Prostate gland (tissue), 2 donors: Measurements from ENCODE around the gene ABCC9. TPM values are rescaled to one million over a fixed set of nuclear protein-coding genes. Genes with fewer than 3 reads are reported as not detected.

Experiments
- DNase-seq: peaks from one replicate; pipeline ENCODE4 v3.0.0-alpha.2; 2019; ENCODE audit warnings: low spot score
- H3K27ac ChIP-seq, 2 donors: fragments of 200-600 bp; sonication (generic); 2 replicates each; pipeline ENCODE4 v1.5.1; 2017 to 2019
- H3K27me3 ChIP-seq: fragments of 200-600 bp; sonication (generic); replicated peaks from 2 replicates; pipeline ENCODE4 v1.5.1; 2019; ENCODE audit not compliant: insufficient read depth
- H3K36me3 ChIP-seq, 2 donors: fragments of 200-600 bp; sonication (generic); 1 replicate in 1 of 2; 2 replicates in 1 of 2; pipeline versions ENCODE4 v1.5.1 to v1.8.1; 2017 to 2019
- H3K4me1 ChIP-seq: fragments of 200-600 bp; sonication (generic); replicated peaks from 2 replicates; pipeline ENCODE4 v1.5.1; 2019
- H3K4me3 ChIP-seq, 2 donors: fragments of 200-600 bp; sonication (generic); 2 replicates each; pipeline ENCODE4 v1.5.1; 2017 to 2019
- H3K9me3 ChIP-seq: fragments of 200-600 bp; sonication (generic); 2 replicates; pipeline ENCODE4 v1.5.1; 2017
- POLR2A ChIP-seq: fragments of 450-650 bp; IDR thresholded peaks from one replicate; pipeline ENCODE4 v1.6.1; 2016; ENCODE audit warnings: antibody characterized with exemption, mild to moderate bottlenecking
- POLR2AphosphoS5 ChIP-seq: sonication (generic); formaldehyde crosslinking; IDR thresholded peaks from one replicate; pipeline ENCODE4 v1.6.1; 2017; ENCODE audit warnings: antibody characterized with exemption
- WGBS: methylation state at CpG from one replicate; pipeline ENCODE4 v1.1.5; 2018; 5-methylcytosine and 5-hydroxymethylcytosine counted together
- intact Hi-C: fragments of 100-400 bp; cut with DNase I; formaldehyde crosslinking; loops from one replicate; pipeline ENCODE4 v1.14.2; 2022
- total RNA-seq, 2 donors: library from RNA; depleted of rRNA; stranded (reverse); fragments of >200 nt; gene quantifications; one replicate each; pipeline ENCODE4 v1.1.0, GENCODE V29; 2016
- TF ChIP-seq, protein P1 (sequence below), 4 experiments: fragments of 200-600 bp in 2 of 4; fragments of 450-650 bp in 2 of 4; sonication (generic) in 2 of 4; IDR thresholded peaks; 1 replicate in 3 of 4; 2 replicates in 1 of 4; pipeline ENCODE4 v1.5.1; 2016 to 2019; ENCODE audit warnings: antibody characterized with exemption in 4 of 4, mild to moderate bottlenecking in 2 of 4, moderate library complexity in 2 of 4

ABCC9 gene
- total RNA-seq, 2 donors from 2014 or later, result 6.1 to 10.5 TPM

DNA sequence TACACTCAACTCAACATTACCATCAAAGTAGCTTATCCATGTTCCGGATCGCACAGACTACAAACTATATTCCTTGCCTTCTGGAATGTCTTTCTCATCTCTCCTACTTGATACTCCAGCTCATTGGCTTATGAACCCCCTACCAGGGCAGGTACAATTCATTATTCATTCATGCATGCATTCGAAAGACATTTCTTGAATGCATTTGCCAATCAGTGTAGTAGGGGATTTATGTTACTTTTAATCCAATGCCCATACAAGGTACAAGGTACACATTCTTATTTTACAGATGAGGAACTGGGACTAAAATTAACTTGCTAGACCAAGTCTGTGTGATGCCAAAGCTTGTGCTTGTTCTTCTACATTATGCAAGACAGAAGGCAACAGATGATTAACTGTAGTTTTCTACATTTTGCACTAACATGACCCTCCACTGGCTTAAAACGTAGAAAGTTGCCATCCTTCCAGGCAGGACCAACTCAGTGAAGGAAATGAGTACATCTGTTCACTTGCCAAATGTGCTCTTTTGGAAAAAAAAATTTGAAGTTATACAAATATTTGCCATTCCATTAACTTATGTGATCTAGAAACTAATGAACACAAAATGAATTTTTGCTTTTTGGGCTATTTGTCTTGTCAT is 113.0 kb downstream of the ABCC9 start:
- intact Hi-C loops, result loop anchor here (2.0 to 5.0 kb wide), 2 partner anchors 64 to 113 kb away; partner anchors contain the start of gene ABCC9

DNA sequence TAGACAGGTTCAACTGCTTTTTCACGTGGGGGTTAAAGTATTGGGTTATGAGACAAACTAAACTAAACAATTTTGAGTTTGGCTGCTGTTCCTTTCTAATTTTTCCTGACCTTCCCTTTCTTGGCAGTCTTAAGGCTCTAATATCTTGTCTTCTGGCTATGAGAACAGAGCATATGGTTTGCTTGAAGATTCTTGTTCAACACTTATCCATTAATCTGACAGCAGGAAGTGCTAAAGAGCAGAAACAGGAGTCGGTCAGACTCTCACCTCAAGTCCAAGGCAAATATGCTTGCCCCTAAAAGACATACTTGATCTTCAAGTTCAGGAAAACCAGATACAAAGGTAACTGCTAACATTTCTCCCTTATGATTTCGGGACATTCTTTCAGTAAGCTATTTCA is 114.1 kb downstream of the ABCC9 start:
- Histone ChIP-seq H3K4me1 (no peaks in the 10 kb centered on the region), H3K4me3 (no peak overlapping the region), H3K27me3 (no peaks in the 10 kb centered on the region), H3K27ac (peak overlapping the region in 1 of 2 donors; percentile 25), H3K36me3 (no peaks in the 10 kb centered on the region), H3K9me3 (no peaks in the 10 kb centered on the region)
- TF ChIP-seq POLR2A, result no peak
- no peak for DNase-seq
- intact Hi-C loops, result loop anchor here (5.0 kb wide), 1 partner anchor 65 kb away; no protein-coding TSS in a partner anchor
- 27% methylated on average over 3 of the region's 3 CpGs for WGBS

More for the DNA sequence above, 113.0 kb downstream of the ABCC9 start:
- no peaks in the 10 kb centered on the region for H3K9me3 ChIP-seq
- 73% methylated on average over 4 of the region's 4 CpGs for WGBS
- H3K4me3 ChIP-seq, result no peak overlapping the region
- H3K36me3 ChIP-seq, result no peaks in the 10 kb centered on the region
- H3K27ac ChIP-seq, result peak overlapping the region; percentile 8 to 25
- no peaks in the 10 kb centered on the region for H3K4me1 ChIP-seq
- no peak for DNase-seq
- TF ChIP-seq, protein P1, sequence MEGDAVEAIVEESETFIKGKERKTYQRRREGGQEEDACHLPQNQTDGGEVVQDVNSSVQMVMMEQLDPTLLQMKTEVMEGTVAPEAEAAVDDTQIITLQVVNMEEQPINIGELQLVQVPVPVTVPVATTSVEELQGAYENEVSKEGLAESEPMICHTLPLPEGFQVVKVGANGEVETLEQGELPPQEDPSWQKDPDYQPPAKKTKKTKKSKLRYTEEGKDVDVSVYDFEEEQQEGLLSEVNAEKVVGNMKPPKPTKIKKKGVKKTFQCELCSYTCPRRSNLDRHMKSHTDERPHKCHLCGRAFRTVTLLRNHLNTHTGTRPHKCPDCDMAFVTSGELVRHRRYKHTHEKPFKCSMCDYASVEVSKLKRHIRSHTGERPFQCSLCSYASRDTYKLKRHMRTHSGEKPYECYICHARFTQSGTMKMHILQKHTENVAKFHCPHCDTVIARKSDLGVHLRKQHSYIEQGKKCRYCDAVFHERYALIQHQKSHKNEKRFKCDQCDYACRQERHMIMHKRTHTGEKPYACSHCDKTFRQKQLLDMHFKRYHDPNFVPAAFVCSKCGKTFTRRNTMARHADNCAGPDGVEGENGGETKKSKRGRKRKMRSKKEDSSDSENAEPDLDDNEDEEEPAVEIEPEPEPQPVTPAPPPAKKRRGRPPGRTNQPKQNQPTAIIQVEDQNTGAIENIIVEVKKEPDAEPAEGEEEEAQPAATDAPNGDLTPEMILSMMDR (IDR thresholded peaks at IDR 0.05), result no peak
- TF ChIP-seq POLR2A, result no peak
- no peak for TF ChIP-seq POLR2AphosphoS5
- no peaks in the 10 kb centered on the region for H3K27me3 ChIP-seq

DNA sequence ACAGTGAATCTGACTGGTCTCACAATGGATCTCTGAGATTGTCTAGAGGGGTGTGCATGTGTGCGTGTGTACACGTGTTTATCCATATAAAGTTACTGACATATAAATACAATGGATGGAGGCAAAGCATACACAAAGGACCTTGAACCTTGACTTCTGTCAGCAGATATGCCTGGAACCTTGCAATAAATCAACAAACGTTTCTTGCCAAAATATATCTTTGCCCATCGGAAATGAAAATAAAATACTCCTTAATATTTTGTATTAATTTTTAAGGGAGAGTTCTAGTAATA is 114.7 kb downstream of the ABCC9 start:
- H3K27me3 ChIP-seq, result no peaks in the 10 kb centered on the region
- WGBS, result 50% methylated on average over 4 of the region's 4 CpGs
- peak overlapping the region in 1 of 2 donors; percentile 25 for H3K27ac ChIP-seq
- H3K36me3 ChIP-seq, result no peaks in the 10 kb centered on the region
- H3K9me3 ChIP-seq, result no peaks in the 10 kb centered on the region
- intact Hi-C loops, result loop anchor here (5.0 kb wide), 1 partner anchor 66 kb away; no protein-coding TSS in a partner anchor
- H3K4me1 ChIP-seq, result no peaks in the 10 kb centered on the region
- H3K4me3 ChIP-seq, result no peak overlapping the region
- TF ChIP-seq POLR2AphosphoS5, result no peak
- TF ChIP-seq, protein P1 (IDR thresholded peaks at IDR 0.05), result no peak
- TF ChIP-seq POLR2A, result no peak
- no peak for DNase-seq

DNA sequence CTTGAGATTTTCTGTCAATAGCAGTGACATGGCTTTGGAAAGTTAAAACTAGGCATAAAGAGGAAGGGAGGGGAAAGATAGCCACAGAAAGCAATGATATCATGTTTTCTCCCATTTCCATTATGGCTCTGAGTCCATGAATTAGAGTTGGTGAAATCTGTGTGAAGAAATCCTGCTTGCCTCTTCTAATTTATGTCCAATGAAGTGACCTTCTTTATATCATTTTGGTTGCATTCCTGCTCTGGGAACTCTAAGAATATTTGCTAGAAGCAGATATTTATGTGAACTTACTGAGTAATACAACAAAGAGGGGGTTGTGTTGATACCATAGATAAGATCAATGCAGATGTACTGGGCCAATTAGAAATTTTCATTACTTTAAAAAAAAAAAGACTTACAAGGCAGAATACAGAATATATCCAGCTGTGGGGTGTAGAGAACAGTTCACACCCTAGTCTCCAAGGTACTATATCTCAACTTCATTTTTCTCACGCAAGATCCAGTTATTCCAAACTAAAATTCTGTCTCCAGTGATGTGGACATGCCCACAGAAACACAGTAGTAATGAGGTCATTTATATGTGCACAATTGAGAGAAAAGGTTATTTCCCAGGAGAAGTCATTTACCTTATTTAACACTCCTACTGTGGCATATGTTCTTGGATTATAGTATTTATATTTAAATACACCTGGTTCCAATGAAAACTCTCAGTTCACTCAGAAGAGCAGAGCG is 115.2 kb downstream of the ABCC9 start:
- Histone ChIP-seq H3K4me1 (no peaks in the 10 kb centered on the region), H3K36me3 (no peaks in the 10 kb centered on the region), H3K27me3 (no peaks in the 10 kb centered on the region), H3K27ac (no peak overlapping the region), H3K4me3 (no peak overlapping the region), H3K9me3 (no peaks in the 10 kb centered on the region)
- intact Hi-C loops, result loop anchor here (5.0 kb wide), 1 partner anchor 66 kb away; no protein-coding TSS in a partner anchor
- DNase-seq, result no peak
- TF ChIP-seq, protein P1 (IDR thresholded peaks at IDR 0.05), result no peak
- TF ChIP-seq POLR2AphosphoS5, result no peak
- TF ChIP-seq POLR2A, result no peak
- 75% methylated on average over 2 of the region's 2 CpGs for WGBS

DNA sequence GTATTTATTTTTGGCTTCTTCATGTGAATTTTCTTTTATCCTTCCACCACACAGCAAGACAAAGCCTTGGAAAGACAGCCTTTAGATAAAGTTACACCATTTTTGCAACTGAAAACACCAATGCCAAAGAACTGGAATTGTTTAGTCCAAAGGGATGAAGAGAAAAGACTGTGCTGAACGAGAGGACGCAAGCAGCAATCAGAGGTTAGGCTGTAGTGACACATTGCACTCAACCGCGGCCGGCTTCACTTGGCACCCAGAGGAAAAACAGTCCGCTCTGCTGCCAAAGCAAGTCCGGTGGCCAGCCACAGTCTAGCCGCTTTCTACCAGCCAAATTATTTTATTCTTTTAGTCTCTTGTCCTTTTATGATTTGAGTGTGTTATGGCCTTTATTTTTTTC is 117.6 kb downstream of the ABCC9 start:
- TF ChIP-seq, protein P1 (IDR thresholded peaks at IDR 0.05), result no peak
- TF ChIP-seq POLR2AphosphoS5 (no peak), POLR2A (no peak)
- intact Hi-C loops, result no loop called here

More for the DNA sequence above, 117.6 kb downstream of the ABCC9 start:
- no peak for DNase-seq
- H3K4me3 ChIP-seq, result no peak overlapping the region
- H3K4me1 ChIP-seq, result no peaks in the 10 kb centered on the region
- H3K9me3 ChIP-seq, result no peaks in the 10 kb centered on the region
- H3K36me3 ChIP-seq, result no peaks in the 10 kb centered on the region
- 77% methylated on average over 8 of the region's 8 CpGs for WGBS
- H3K27ac ChIP-seq, result no peak overlapping the region
- H3K27me3 ChIP-seq, result no peaks in the 10 kb centered on the region
